GM23338 (cell line): ENCODE data around the gene PADI1. TPM values are rescaled to one million over a fixed set of nuclear protein-coding genes. Genes with fewer than 3 reads are reported as not detected.

Experiments
- ATAC-seq: fragments of 200-7000 bp; cut with Tn5 transposase; 3 replicates; pipeline ENCODE4 v1.9.1; 2020
- DNase-seq: peaks from one replicate; pipeline ENCODE4 v3.0.0-alpha.2; 2015; ENCODE audit warnings: low spot score
- H2AFZ ChIP-seq: fragments of 200-600 bp; sonication (generic); 2 replicates; pipeline ENCODE4 v1.8.0; 2016; ENCODE audit warnings: antibody characterized with exemption, mild to moderate bottlenecking, moderate library complexity
- H3F3A ChIP-seq: fragments of 200-600 bp; sonication (generic); replicated peaks from 2 replicates; pipeline ENCODE4 v1.8.0; 2017; ENCODE audit warnings: antibody characterized with exemption, mixed run types, low read depth
- H3K27ac ChIP-seq: fragments of 200-600 bp; sonication (generic); 2 replicates; pipeline ENCODE4 v1.6.1; 2016; ENCODE audit warnings: low read depth
- H3K27me3 ChIP-seq: fragments of 200-600 bp; sonication (generic); 2 replicates; pipeline ENCODE4 v1.8.0; 2016; ENCODE audit warnings: mild to moderate bottlenecking, mixed run types, moderate library complexity; ENCODE audit not compliant: insufficient read depth
- H3K36me3 ChIP-seq: fragments of 200-600 bp; sonication (generic); 2 replicates; pipeline ENCODE4 v1.8.0; 2016; ENCODE audit warnings: mild to moderate bottlenecking; ENCODE audit not compliant: insufficient read depth
- H3K4me1 ChIP-seq: fragments of 200-600 bp; sonication (generic); 2 replicates; pipeline ENCODE4 v1.8.0; 2016; ENCODE audit warnings: mild to moderate bottlenecking, moderate library complexity; ENCODE audit not compliant: insufficient read depth
- H3K4me2 ChIP-seq: fragments of 200-600 bp; sonication (generic); 2 replicates; pipeline ENCODE4 v1.7.1; 2017; ENCODE audit warnings: mixed run types
- H3K4me3 ChIP-seq: fragments of 200-600 bp; sonication (generic); 2 replicates; pipeline ENCODE4 v1.6.1; 2016; ENCODE audit warnings: mixed run types
- H3K79me2 ChIP-seq: fragments of 200-600 bp; sonication (generic); replicated peaks from 2 replicates; pipeline ENCODE4 v1.8.0; 2017; ENCODE audit warnings: mild to moderate bottlenecking; ENCODE audit not compliant: insufficient read depth
- H3K9me2 ChIP-seq: fragments of 200-600 bp; sonication (generic); 2 replicates; pipeline ENCODE4 v1.8.0; 2017; ENCODE audit not compliant: insufficient read depth
- H4K20me1 ChIP-seq: fragments of 200-600 bp; sonication (generic); replicated peaks from 2 replicates; pipeline ENCODE4 v1.8.0; 2017; ENCODE audit warnings: mild to moderate bottlenecking; ENCODE audit not compliant: insufficient read depth
- H3K27ac Mint-ChIP-seq: 2 replicates; pipeline ENCODE4 v1.8.0; 2020; ENCODE audit warnings: inconsistent platforms, mild to moderate bottlenecking, moderate library complexity, mixed read lengths
- H3K27me3 Mint-ChIP-seq: 3 replicates; pipeline ENCODE4 v1.8.0; 2022; ENCODE audit warnings: low read depth, mild to moderate bottlenecking, moderate library complexity, mixed read lengths, inconsistent platforms; ENCODE audit not compliant: insufficient read depth, poor library complexity
- H3K36me3 Mint-ChIP-seq: 3 replicates; pipeline ENCODE4 v1.8.0; 2021; ENCODE audit warnings: low read depth, mild to moderate bottlenecking, inconsistent platforms, moderate library complexity, mixed read lengths
- H3K4me1 Mint-ChIP-seq: 3 replicates; pipeline ENCODE4 v1.8.0; 2020; ENCODE audit warnings: mild to moderate bottlenecking, inconsistent platforms, mixed read lengths
- H3K4me3 Mint-ChIP-seq: 3 replicates; pipeline ENCODE4 v1.8.0; 2021; ENCODE audit warnings: moderate library complexity, mild to moderate bottlenecking, inconsistent platforms, mixed read lengths
- H3K9me3 Mint-ChIP-seq: 3 replicates; pipeline ENCODE4 v1.8.0; 2020; ENCODE audit warnings: moderate library complexity, mild to moderate bottlenecking, inconsistent platforms, mixed read lengths
- CREB1 ChIP-seq: fragments of 250-450 bp; sonication (Bioruptor Pico); IDR thresholded peaks from 2 replicates; pipeline ENCODE4 v1.5.0; 2020; ENCODE audit warnings: low read depth, mild to moderate bottlenecking, moderate library complexity
- CTCF ChIP-seq, 2 experiments: fragments of 200-600 bp in 1 of 2; sonication (generic) in 1 of 2; conservative IDR thresholded peaks; 2 replicates each; pipeline versions ENCODE4 v1.5.1 to v1.6.1; 2016 to 2017; ENCODE audit warnings: antibody characterized with exemption in 2 of 2, low read depth in 2 of 2, mild to moderate bottlenecking in 2 of 2, moderate library complexity in 1 of 2
- ETS1 ChIP-seq: IDR thresholded peaks from 2 replicates; pipeline ENCODE4 v1.6.1; 2016; ENCODE audit warnings: antibody characterized with exemption
- EZH2 ChIP-seq: fragments of 200-600 bp; sonication (generic); IDR thresholded peaks from one replicate; pipeline ENCODE4 v1.8.0; 2017; ENCODE audit warnings: antibody characterized with exemption, mild to moderate bottlenecking, low read depth; ENCODE audit not compliant: unreplicated experiment
- EZH2phosphoT487 ChIP-seq: fragments of 200-600 bp; sonication (generic); IDR thresholded peaks from one replicate; pipeline ENCODE4 v1.8.1; 2018; ENCODE audit warnings: antibody characterized with exemption; ENCODE audit not compliant: unreplicated experiment
- JUNB ChIP-seq: IDR thresholded peaks from one replicate; pipeline ENCODE4 v1.6.1; 2016; ENCODE audit warnings: antibody characterized with exemption; ENCODE audit not compliant: unreplicated experiment
- NANOG ChIP-seq: IDR thresholded peaks from 2 replicates; pipeline ENCODE4 v1.6.1; 2016; ENCODE audit warnings: antibody characterized with exemption, borderline replicate concordance
- POLR2AphosphoS5 ChIP-seq: IDR thresholded peaks from 2 replicates; pipeline ENCODE4 v1.6.1; 2016; ENCODE audit warnings: antibody characterized with exemption, low read depth
- REST ChIP-seq: IDR thresholded peaks from one replicate; pipeline ENCODE4 v1.6.1; 2018; ENCODE audit warnings: antibody characterized with exemption; ENCODE audit not compliant: unreplicated experiment
- STAT1 ChIP-seq: IDR thresholded peaks from one replicate; pipeline ENCODE4 v1.6.1; 2016; ENCODE audit warnings: antibody characterized with exemption; ENCODE audit not compliant: unreplicated experiment
- ZNF114 ChIP-seq: fragments of 250-450 bp; sonication (Bioruptor Pico); IDR thresholded peaks from 2 replicates; pipeline ENCODE4 v1.5.0; 2020; ENCODE audit warnings: mild to moderate bottlenecking, moderate library complexity
- ZNF331 ChIP-seq: fragments of 250-450 bp; sonication (Bioruptor Pico); IDR thresholded peaks from 2 replicates; pipeline ENCODE4 v1.5.0; 2020; ENCODE audit warnings: low read depth, mild to moderate bottlenecking, moderate library complexity
- polyA plus RNA-seq: library from polyadenylated mRNA; unstranded; fragments of >200 nt; fragmentation: Nextera tagmentation; extraction: Ambion mirVana; gene quantifications from 2 replicates; pipeline ENCODE4 v1.2.1, GENCODE V29; 2016
- total RNA-seq: library from RNA; depleted of rRNA; stranded (reverse); fragments of >200 nt; shearing (Covaris generic); gene quantifications from 2 replicates; pipeline ENCODE4 v1.2.3, GENCODE V29; 2014

PADI1 gene
- total and polyA plus RNA-seq, 2 experiments from 2014 or later: 0.26 to 0.28 TPM

GRCh38 chr1:17220287-17220686, 15.4 kb downstream of the PADI1 start:
- Mint-ChIP-seq H3K27me3 (peaks cover 10% of the 10 kb centered on the region), H3K4me1 (peaks cover 10% of the 10 kb centered on the region), H3K27ac (no peak overlapping the region), H3K4me3 (no peak overlapping the region), H3K36me3 (no peaks in the 10 kb centered on the region), H3K9me3 (no peaks in the 10 kb centered on the region)
- H3K4me3 ChIP-seq: no peak overlapping the region
- DNase-seq (no peak), ATAC-seq (no peak)
- H3K4me2 ChIP-seq: no peak overlapping the region
- no peaks in the 10 kb centered on the region for H3K4me1 ChIP-seq
- no peak overlapping the region for H2AFZ ChIP-seq
- H3K9me2 ChIP-seq: no peaks in the 10 kb centered on the region
- H3K27ac ChIP-seq: no peak overlapping the region
- no peak for TF ChIP-seq STAT1
- no peak for TF ChIP-seq ZNF331 (CRISPR knock-in tag)
- TF ChIP-seq ETS1: no peak
- TF ChIP-seq EZH2phosphoT487: no peak
- H3K36me3 ChIP-seq: no peaks in the 10 kb centered on the region
- H3K79me2 ChIP-seq: no peaks in the 10 kb centered on the region
- H3F3A ChIP-seq: no peaks in the 10 kb centered on the region
- no peaks in the 10 kb centered on the region for H4K20me1 ChIP-seq
- no peaks in the 10 kb centered on the region for H3K27me3 ChIP-seq

- ATAC-seq (no peak), DNase-seq (no peak)
- H3K27me3 Mint-ChIP-seq: peaks cover 6% of the 10 kb centered on the region
- no peak overlapping the region for H2AFZ ChIP-seq
- no peaks in the 10 kb centered on the region for H3K36me3 Mint-ChIP-seq
- H3K4me3 Mint-ChIP-seq: no peak overlapping the region
- H3K27ac ChIP-seq: no peak overlapping the region
- H3K4me1 ChIP-seq: no peaks in the 10 kb centered on the region
- H3K4me1 Mint-ChIP-seq: no peaks in the 10 kb centered on the region; the same call in 2 of the 3 replicates
- H4K20me1 ChIP-seq: no peaks in the 10 kb centered on the region
- H3K4me2 ChIP-seq: no peak overlapping the region
- no peaks in the 10 kb centered on the region for H3K9me3 Mint-ChIP-seq
- no peaks in the 10 kb centered on the region for H3K9me2 ChIP-seq
- H3K79me2 ChIP-seq: no peaks in the 10 kb centered on the region
- H3F3A ChIP-seq: no peaks in the 10 kb centered on the region
- H3K27ac Mint-ChIP-seq: no peak overlapping the region
- H3K4me3 ChIP-seq: no peak overlapping the region
- no peaks in the 10 kb centered on the region for H3K36me3 ChIP-seq
- no peaks in the 10 kb centered on the region for H3K27me3 ChIP-seq
- TF ChIP-seq ZNF114 (CRISPR knock-in tag) (no peak), EZH2 (no peak), CTCF (conservative IDR thresholded peaks at IDR 0.05; ENCODE audit: low read depth in 2 of 2) (no peak), REST (no peak), POLR2AphosphoS5 (no peak), ZNF331 (CRISPR knock-in tag) (no peak), ETS1 (no peak), JUNB (no peak), NANOG (no peak), STAT1 (no peak), EZH2phosphoT487 (no peak), CREB1 (CRISPR knock-in tag) (no peak)
Observed at GRCh38 chr1:17222557-17222956, 17.6 kb downstream of the PADI1 start.
